Activated CD4-positive, alpha-beta T cell treated with anti-CD3 and anti-CD28 coated beads, Interleukin-2, amount 50 U/mL, for 1 hour (primary cell): ENCODE measurements around the gene HPSE.
"Not testable (repeated sequence)": the region's sequence is repeated elsewhere in the genome, so short reads cannot be mapped to it uniquely, and the experiment has no call there.

Experiments used
- DNase-seq: peaks from one replicate; pipeline ENCODE4 v3.0.0-alpha.2; 2020

HPSE gene

DNA sequence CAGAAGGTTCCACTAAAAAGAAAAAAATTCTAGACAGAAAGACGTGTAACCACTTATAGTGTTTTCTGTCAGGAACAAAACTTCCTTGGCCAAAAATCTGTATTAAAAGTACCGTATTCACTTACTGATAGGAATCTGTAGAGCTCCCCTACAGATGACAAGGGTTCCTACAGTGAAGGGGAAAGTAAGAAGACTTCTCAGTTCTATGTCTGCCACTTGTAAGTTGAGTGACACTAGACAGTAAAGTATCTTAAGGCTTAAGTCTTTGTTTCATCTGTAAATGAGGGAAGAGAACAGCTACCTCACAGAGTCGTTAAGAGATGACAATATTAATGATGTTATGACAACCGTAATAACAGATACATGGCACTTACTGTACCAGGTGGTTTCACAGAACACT is 53.3 kb downstream of the HPSE start:
- DNase-seq = no peak

DNA sequence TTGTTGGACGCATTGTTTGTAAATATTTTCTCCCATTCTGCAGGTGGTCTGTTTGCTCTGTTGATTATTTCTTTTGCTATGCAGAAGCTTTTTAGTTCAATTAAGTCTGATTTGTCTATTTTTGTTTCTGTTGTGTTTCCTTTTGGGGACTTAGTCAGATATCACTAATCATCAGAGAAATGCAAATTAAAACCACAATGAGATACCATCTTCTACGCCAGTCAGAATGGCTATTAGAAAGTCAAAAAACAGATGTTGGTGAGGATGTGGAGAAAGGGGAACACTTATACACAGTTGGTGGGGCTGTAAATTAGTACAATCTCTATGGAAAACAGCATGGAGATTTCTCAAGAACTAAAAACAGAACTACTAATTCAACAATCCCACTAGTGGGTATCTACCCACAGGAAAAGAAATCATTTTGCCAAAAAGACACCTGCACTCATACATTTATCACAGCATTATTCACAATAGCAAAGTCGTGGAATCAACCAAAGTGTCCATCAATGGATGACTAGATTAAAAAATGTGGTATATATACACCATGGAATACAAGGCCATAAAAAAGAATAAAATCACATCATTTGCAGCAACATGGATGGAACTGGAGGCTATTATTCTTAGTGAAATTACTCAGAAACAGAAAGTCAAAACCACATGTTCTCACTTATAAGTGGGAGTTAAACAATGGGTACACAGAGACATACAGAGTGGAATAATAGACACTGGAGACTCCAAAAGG is 58.2 kb downstream of the HPSE start:
- DNase-seq = no peak

DNA sequence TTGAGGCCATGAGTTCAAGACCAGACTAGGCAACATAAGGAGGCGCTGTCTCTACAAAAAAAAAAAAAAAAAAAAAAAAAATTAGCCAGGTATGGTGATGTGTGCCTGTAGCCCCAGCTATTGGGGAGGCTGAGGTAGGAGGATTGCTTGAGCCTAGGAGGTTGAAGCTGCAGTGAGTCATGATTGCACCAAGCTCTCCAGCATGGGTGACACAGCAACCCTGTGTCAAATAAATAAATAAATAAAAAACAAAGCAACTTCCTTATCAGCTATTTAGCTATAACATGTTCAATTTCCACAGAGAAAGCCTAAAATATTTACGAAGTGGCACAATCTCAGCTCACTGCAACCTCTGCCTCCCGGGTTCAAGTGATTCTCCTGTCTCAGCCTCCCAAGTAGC is 60.7 kb downstream of the HPSE start:
- not testable (repeated sequence) for DNase-seq

DNA sequence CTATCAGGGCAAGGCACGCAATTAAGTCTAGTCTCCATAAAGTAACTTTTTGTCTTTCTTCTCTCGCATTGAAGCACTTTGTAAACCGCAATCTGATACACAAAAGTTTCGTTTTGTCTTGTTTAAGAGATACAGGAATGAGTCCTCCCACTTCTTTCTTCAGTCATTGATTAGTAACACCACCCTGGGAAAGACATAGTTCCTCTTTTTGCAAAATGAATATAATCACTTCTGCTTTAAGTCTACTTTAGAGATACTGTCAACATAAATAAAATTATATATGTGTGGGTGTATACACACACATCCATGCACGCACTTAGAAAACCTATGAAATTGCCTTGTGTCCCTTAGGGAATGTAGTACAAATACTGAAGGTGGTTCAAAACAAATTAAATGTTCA is 61.7 kb downstream of the HPSE start:
- no peak for DNase-seq

DNA sequence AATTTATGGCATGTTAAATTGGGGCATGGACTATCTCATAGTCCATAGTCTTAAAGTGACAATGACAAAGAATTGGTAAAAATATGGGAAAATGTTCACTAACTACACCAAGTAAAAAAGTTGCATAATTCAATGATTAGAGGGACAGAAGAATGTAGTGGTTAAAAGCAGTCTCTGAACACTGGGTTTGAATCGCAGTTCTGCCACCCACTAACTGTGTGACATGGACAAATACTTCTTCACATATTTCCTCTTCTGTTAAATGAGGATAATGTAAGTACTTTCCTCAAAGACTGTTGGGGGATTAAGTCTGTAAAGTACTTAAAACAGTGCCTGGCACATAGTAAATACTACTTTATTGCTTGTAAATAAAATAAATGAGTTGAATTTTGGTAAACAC is 65.4 kb downstream of the HPSE start:
- no peak for DNase-seq

DNA sequence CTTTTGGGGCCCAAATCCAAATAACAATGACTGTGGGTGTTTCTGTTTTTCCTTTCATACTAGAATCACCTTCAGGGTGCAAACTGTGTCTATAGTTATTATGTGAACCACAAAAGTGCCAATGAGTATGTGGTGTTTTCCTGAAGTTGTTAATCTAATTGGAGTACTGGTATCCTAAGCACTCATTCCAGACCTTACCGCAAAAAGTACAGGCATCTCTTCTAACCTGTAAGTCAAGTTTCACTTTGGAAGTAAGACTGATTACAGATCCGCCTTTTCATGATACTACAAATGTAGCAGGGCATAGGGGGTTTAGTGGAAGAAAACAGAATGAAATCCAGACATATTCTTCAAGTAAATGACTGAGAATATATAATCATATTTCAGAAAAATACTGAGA is 66.2 kb downstream of the HPSE start:
- DNase-seq = no peak

DNA sequence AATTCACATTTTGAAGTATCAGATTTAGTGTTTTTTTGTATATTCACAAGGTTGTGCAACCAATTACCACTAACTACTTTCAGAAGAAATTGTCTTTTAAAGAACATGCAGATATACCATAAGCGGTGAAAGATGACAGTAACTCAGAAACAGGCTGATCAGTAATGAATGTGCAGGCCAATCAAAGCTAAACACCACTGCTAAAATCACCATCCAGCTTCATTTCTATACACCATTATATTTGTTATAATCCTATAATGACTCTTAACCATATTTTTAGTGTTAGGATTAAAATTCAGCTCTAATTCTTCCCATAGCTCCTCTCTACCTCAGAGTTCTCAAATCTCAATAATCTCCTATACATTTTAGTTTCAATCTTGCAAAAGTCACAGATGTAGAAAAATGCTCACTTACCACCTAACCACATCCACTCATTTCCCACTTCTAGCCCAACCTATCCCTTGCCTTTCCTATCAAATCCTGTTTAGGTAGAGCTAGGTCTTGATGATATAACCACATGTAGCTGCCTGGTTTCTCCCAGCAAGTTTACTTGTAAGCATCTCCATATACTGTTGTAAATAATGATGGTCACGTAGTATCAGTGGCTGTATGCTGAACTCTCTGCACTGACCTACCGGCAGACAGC is 66.7 kb downstream of the HPSE start:
- no peak for DNase-seq

DNA sequence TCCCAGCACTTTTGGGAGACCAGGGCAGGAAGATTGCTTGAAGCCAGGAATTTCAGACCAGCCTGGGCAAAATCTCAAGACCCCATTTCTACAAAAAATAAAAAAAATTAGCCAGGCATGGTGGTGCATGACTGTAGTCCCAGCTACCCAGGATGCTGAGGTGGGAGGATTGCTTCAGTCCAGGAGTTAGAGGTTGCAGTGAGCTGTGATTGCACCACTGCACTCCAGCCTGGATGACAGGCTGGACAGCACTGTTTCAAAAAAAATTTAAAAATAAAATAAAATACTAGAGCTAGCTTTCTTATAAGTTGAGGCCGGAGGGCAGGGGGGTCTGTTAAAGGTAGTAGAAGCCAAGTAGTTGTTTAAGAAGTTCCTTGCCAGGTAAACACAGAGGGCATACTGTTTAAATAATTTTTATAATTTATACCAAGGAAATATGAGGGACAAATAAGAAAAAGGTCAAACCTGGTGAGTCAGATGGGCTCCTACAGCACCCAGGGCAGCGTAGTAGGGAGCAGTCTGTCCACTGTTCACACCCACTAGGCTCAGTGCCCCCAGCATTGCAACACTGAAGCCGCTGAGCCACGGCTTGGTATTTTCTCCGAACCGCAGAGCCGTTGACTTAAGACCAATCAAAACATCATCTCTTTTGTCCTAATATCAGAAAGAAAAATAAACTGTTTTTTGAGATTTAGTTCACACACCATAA is 67.4 kb downstream of the HPSE start:
- no peak for DNase-seq

DNA sequence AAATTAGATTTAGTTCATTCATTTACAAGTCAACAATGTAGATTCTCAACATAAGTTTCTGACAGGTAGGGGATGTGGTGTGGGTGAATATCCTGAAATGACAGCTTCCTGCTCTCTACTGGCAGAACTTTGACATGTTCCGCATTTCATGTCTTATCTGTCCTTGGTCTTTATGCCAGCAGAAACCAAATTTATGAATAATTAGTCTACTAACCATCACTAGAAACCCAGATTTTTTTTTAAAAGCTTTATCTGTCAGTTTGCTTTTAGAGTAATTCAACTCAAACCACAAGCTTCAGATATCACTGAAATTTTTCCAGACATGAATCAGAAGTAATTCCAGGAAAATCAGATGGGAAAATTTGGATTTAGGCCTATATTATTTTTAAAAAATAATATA is 68.0 kb downstream of the HPSE start:
- DNase-seq = no peak

DNA sequence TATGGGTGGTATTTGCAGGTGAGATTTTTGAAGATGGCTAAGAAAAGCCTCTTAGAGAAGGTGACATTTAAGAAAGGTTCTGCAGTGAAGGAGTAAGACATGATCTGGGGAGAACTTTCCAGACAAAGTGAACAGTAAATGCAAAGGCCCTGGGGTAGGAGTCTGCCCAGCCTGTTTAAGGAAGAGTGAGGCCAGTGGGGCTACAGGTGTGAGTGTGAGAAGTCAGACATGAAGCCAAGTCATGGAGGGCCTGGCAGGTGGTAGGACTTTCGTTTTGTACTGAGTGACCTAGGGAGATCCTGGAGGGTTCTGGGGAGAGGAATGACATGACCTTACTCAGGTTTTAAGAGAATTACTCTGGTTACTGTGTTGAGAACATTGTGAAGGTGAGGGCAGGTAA is 71.5 kb downstream of the HPSE start:
- no peak for DNase-seq

DNA sequence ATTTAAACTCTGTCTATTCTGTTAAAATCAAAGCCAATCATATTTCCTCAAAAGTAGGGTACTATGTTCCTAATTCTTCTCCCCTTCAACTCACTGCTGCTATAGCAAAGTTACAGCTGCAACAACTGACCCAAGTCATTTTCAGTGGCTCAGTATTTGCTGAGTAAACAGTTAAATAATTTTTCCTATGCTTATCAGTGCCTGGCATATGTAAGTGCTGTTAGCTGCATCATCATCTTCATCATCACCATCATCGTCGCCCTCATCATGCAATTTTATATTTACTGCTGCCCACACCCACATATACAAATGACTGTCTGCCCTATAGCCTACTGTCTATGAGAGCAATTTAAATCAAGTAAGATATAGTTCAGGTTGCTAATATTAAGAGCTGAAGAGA is 72.0 kb downstream of the HPSE start:
- DNase-seq = no peak

DNA sequence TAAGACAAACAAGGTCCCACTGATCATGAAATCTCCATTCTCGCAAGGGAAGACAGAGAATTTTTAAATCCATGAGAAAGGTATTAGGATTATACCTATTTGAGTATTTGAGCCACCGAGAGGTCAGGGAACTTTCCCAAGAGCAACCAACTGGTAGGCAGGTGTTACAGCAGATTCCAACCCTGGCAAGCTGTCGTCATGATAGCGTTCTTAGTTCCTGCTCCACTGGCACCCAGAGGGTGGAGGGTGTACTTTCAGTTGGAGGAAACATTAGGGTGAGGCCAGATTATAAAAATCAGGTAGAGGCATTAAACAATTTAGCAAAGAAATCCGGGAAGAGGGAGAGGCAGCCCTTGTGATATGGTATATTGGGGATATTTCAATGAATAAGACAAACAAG is 73.3 kb downstream of the HPSE start:
- DNase-seq = no peak

DNA sequence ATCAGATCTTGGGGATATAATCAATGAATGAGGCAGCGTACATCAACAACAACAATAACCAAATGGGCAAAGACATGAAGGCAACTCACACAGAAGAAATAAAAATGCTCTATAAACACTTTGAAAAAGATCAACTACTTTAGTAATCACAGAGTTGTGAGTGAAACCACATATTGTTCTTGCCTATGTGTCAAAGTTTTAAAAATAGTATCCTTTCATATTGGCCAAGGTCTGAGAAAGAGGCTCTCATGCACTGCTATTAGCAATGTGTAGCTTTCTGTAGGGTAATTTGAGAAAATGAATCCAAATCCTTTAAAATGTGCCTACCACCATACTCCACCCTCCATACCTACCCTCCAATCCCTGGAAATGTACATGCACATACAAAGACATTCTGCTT is 75.1 kb downstream of the HPSE start:
- no peak for DNase-seq

DNA sequence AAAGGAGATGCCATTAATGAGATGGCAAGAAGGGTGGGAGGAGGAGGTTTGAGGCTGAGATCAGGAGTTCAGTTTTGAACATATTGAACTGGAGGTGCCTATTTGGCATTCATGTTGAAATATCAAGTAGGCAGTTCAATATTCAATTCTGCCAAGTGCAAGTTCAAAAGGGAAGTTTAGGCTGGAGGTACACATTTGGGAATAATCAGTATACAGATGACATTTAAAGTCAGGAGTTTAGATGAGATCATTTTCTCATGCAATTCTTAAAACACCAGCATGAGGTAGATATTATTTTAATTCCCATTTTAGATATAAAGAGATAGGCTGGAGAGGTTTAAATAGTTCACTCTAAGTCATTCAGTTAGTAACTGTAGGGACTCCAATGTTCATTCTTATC is 76.2 kb downstream of the HPSE start:
- DNase-seq = no peak

DNA sequence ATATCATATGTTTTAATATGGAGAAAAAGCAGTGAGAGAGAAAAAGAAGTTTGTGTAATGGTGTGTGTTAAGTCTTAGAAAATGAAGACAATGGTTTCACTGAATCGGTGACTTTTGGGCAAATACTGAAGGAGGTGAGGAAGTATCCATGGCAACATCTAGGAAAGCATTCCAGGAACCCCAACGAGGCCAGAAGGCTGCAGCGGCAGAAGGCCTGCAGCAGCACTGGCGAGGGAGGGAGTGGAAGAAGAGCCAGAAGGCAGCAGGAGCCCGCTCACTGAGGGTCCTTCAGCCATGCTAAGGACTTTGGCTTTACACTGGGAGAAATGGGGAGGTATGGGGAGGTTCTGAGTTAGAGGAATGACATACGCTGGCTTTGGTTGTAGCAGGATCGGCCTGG is 76.8 kb downstream of the HPSE start:
- DNase-seq = no peak

DNA sequence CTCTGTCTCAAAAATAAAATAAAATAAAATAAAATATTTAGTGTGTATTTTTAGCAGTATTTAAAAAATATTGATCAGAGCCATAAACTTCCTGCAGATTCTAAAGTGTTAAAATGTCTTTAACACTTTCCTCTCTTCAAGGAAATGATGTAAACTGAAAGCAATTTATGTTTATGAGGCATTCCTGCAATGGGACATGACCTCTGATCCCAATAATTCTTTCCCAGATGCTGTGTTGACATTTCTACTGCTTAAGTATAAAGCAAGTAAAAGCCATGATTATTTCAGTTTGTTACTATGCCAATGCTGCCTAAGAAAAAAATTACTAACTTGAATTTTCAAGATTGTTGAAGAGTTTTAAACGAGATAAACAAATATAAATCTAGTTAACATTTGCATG is 79.1 kb downstream of the HPSE start:
- no peak for DNase-seq

DNA sequence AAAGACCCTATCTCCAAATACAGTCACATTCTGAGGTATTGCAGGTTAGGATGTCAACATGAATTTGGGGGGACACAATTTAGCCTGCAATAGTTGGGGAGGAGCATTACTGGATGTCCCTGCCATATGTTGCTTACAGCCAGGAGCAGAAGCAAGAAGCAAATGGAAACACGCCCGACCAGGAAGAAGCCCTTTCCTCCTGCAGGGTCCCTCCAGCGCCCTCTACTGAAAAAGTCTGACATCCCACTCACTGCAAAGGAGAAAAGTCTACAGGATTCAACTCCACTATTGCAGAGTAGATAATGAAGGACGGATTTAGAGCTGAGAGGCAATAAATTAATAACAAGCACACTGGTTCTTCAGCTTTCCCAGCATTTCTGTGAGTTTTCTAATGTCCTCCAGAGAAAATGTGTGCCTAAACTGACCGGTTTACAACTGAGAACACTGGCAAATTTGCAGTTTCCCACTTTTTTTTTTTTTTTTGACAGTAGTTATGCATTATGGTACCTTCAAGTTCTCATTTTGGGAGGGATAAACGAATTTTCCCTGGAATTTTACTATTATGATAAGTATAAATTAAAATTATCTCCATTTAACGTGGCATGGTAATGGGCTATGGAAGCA is 81.8 kb downstream of the HPSE start:
- peak; percentile 68 for DNase-seq

DNA sequence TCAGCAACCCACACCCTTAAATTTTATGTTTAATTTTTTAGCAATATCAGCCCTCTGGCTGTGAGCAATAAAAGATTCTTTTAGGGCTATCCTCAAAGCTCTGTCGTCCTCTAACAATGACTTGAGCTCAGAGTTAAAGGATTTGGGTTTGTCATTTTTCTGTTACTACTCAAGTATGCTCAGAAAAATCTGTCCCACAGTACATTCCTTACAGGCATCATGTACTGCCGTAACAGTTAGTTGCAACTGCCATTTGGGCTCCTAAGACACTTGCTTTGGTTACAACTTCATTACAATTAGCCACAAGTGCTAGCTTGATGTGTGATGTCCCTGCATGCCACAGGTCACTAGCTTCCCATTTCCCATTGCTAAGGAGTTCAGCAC is 83.2 kb downstream of the HPSE start:
- no peak for DNase-seq

DNA sequence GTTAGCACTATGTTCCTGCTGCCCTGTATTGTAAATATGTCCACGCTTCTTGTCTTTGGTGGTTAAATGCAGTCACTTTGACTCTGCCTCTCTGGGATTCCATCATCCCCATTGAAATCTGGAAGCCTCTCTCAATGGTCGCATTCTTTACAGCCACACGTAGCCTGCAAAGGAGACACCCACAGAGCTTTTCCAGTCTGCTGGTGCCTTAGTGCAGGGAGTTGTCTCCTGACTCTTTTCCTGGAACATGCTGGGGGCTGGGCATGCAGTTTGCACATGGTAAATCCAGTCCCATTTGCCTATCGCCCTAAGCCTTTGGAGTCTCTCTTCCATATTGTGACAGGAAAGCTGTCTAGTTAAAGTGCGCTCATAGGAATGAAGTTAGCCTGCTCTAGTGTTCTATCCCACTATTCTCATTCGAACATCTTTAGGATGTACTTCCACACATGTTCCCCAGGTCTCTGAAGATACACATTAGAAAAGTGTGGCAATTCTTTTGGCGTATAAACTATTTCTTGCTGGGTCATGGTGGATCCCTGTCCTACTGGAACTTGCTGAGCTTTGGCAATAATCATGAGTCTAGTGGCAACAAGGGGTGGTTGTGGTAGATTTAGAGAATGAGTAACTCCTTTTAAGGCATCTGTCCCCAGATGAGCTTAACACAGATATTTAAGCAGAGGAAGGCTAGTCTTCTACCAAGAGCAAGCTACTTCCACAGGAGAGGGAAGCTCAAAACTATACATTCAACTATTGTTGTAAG is 83.8 kb downstream of the HPSE start:
- no peak for DNase-seq

DNA sequence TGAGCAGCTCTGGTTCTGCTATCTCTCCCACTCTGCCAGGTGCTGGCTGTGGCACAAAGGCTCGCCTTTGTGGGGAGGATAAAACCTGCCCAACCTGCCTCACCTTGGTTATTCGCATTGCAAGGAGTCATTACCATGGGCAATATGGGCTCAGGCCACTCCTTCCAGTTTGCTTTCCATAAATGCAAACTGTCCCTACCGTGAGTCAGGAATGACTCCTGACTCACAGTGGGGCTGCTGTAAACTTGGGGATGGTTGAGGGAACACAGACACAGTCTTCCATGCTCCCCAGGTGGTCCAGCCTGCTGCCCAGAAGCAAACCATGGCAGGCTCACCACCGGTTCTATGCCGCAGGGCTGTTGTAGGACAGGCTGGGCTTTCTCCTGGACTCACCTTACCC is 86.2 kb downstream of the HPSE start:
- no peak for DNase-seq

DNA sequence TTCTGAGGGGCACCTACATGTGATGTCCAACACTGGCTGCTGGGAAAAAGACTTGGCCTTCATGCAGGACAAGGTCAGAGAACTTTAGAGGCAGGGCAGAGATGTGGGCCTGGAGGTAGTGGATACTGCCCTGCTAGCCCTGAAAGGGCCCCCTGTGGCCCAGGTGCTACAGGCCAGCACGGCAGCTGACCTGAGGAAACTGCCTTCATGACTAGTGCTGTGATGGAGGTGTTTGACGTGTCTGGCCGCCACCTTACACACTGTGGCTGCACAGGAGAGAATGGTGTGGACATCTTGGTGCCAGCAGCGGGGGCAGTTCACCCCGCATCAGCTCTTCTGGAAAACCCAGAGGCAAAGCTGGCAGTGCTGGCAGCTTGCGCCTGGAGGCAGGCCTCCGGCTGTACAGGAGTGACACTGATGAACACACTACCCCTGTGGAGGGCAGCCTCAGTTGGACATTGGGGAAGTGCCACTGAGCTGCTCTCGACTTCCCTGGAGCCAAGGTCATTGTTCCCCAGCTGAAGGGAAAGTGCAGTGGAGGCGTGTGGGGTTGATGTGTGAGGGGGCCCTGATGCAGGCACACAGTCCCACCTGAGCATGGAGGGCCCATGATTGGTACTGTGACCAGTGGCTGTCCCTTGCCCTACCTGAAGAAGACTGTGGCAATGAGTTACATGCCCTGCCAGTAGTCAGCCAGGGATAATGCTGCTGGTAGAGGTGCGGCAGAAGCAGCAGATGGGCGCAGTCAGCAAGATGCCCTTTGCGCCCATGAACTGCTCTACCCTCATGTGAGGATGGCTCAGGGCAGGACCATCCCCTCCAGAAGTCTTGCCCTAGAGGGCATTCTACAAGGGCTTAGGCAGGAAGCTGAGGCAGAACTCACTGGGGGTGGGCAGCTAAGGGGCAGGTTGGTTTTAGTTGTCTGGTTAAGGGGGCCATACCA is 87.0 kb downstream of the HPSE start:
- no peak for DNase-seq
